GM19467 (cell line): ENCODE measurements around the gene EEF1AKMT1.
"Not testable (repeated sequence)": the region's sequence is repeated elsewhere in the genome, so short reads cannot be mapped to it uniquely, and the experiment has no call there.

Experiments
- ATAC-seq: cut with Tn5 transposase; IDR thresholded peaks from one replicate; pipeline ENCODE4 v1.9.1; 2021; ENCODE audit warnings: mild to moderate bottlenecking, moderate library complexity; ENCODE audit not compliant: unreplicated experiment

The EEF1AKMT1 gene

GRCh38 chr13:20702530-20702914 lies 71.2 kb downstream of the EEF1AKMT1 start:
- no peak for ATAC-seq

GRCh38 chr13:20701461-20701860 lies 72.3 kb downstream of the EEF1AKMT1 start:
- no peak for ATAC-seq

- no peak for ATAC-seq
Measured at GRCh38 chr13:20700288-20700687, 73.5 kb downstream of the EEF1AKMT1 start.

DNA sequence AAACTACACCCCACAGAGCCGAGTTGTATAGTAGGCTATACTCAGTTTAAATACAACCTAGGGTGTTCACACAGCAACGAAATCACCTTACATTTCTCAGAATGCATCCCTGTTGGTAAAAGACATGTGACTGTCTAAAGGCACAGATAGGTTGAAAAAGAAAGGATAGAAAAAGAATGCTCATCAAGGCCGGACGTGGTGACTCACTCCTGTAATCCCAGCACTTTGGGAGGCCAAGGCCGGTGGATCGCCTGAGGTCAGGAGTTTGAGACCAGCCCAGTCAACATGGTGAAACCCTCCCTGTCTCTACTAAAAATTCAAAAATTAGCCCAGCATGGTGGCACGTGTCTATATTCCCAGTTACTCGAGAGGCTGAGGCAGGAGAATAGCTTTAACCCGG lies 74.0 kb downstream of the EEF1AKMT1 start:
- ATAC-seq, result no peak

DNA sequence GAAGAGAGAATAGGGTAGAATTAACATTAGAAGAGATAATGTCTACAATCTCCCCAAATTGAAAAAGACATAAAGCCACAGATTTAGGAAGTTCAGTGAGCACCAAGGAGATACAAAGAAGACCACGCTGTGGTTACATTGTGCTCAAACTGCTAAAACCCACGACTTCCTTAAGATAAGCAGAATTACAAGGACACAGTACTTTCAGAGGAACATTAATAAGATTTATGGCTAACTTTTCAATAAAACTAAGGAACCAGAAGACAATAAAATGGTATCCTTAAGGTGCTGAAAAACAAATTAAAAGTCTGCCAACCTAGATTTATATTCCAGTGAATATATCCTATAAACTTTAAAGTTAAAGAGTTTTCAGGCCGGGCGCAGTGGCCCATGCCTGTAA lies 77.7 kb downstream of the EEF1AKMT1 start:
- ATAC-seq, result no peak

DNA sequence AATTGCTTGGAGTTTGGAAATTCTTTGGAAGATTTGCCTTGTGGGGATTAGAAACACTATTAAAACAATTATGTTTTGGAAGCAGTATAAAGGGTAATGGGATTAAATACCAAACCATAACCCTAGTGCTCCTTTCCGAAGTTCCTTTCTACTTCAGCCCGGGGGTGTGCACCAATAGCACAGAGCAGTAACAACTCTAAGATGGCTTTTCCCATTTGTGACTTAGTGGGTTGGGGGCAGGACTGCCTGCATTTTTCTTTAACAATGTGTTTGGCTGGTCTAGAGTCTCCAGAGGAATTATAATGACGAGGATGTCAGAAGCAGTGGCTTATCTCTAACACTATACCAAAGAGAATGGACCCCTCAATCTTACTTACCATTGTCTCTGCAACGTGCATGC lies 82.1 kb downstream of the EEF1AKMT1 start:
- no peak for ATAC-seq

GRCh38 chr13:20689291-20689690 lies 84.5 kb downstream of the EEF1AKMT1 start:
- ATAC-seq, result no peak

GRCh38 chr13:20686863-20687579 lies 86.7 kb downstream of the EEF1AKMT1 start:
- no peak for ATAC-seq

GRCh38 chr13:20686167-20686566 lies 87.6 kb downstream of the EEF1AKMT1 start:
- no peak for ATAC-seq

DNA sequence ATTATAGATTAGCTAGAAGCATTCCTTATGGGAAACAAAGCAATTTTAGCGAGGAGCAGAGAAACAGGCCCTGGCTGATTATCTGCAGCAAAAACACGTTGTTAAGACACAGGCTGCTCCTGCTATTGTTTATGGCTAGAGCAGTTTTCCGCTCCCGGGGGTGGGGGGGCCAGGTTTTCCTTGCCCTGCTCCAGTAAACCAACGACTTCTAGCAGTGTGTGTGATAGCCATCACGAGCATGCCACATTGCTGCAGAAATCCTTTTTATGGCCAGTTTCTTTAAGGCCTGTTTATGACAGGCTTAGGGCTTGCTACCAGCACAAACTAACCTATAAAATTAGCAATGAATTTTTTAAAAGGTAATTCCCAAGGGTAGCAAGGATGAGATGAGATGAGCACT lies 88.7 kb downstream of the EEF1AKMT1 start:
- ATAC-seq, result no peak

GRCh38 chr13:20684546-20684945 lies 89.2 kb downstream of the EEF1AKMT1 start:
- no peak for ATAC-seq

DNA sequence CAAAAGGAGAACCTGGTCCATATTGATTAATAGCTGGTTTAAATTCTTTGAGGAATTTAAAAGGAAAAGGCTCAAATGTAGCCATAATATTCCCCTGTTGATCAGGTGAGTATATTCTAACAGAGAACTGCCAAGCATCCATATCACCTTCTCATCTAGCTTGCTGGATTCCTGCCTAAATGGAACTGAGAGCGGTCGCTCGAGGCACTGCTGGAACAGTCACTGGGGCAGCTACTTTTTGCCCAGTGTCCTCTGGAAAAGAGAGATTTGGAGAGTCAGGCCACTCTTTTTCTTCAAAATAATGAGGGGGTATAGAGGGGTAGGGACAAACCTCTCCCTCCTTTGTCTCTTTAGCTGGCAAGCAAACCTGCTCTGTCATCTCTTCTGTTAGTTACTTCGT lies 89.7 kb downstream of the EEF1AKMT1 start:
- no peak for ATAC-seq

GRCh38 chr13:20682061-20682460 lies 91.7 kb downstream of the EEF1AKMT1 start:
- ATAC-seq, result no peak

DNA sequence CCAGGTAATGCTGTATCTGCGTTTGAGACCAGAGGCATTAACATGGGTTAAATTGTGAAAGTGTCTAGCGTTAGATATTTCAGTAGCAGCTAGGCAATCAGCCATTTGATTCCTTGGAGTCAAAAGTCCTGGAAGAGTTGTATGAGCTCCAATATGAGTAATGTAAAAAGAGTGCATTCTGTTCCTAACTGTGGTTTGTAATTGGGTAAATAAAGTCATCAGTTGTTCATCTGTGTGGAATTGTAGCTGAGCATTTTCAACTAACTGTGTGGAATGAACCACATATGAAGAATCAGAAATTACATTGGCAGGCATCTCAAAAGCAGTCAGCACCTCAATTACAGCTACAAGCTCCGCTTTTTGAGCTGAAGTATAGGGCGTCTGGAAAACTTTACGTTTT lies 92.3 kb downstream of the EEF1AKMT1 start:
- ATAC-seq, result not testable (repeated sequence)

- ATAC-seq, result no peak
Measured at GRCh38 chr13:20680416-20681080, 93.2 kb downstream of the EEF1AKMT1 start.

GRCh38 chr13:20679879-20680278 lies 93.9 kb downstream of the EEF1AKMT1 start:
- ATAC-seq, result no peak
